GM21723 (cell line): ENCODE results near the gene SLC39A7.

Experiments
- ATAC-seq: cut with Tn5 transposase; IDR thresholded peaks from one replicate; pipeline ENCODE4 v1.9.1; 2021; ENCODE audit warnings: mild to moderate bottlenecking, moderate library complexity; ENCODE audit not compliant: unreplicated experiment

SLC39A7 gene

GRCh38 chr6:33200219-33201146, at the start of gene SLC39A7, which contains the start of gene RXRB:
TSS of gene SLC39A7 (plus strand) at chr6:33200867. CDS start at chr6:33201246, 379 bp downstream.
TSS of gene RXRB (minus strand) at chr6:33200665. CDS start at chr6:33200476, 189 bp downstream.
- peak; percentile 54 for ATAC-seq

- ATAC-seq, result no peak
Measured at GRCh38 chr6:33151050-33151449, 49.6 kb upstream of the SLC39A7 start.

- ATAC-seq, result no peak
Measured at GRCh38 chr6:33154349-33154748, 46.3 kb upstream of the SLC39A7 start.

GRCh38 chr6:33156561-33156960, 44.1 kb upstream of the SLC39A7 start:
- ATAC-seq, result no peak

GRCh38 chr6:33156964-33157363, 43.7 kb upstream of the SLC39A7 start:
- ATAC-seq, result no peak

GRCh38 chr6:33160096-33160495, 40.6 kb upstream of the SLC39A7 start:
- ATAC-seq, result no peak

- ATAC-seq, result no peak
Measured at GRCh38 chr6:33160728-33161344, 39.8 kb upstream of the SLC39A7 start.

GRCh38 chr6:33161354-33162331, 39.0 kb upstream of the SLC39A7 start:
- peak; percentile 76 for ATAC-seq

GRCh38 chr6:33163540-33163939, 37.1 kb upstream of the SLC39A7 start:
- ATAC-seq, result no peak

GRCh38 chr6:33164176-33164575, 36.5 kb upstream of the SLC39A7 start:
- ATAC-seq, result no peak

- no peak for ATAC-seq
Measured at GRCh38 chr6:33164665-33165373, 35.8 kb upstream of the SLC39A7 start.

- no peak for ATAC-seq
Measured at GRCh38 chr6:33165581-33166258, 34.9 kb upstream of the SLC39A7 start.

- no peak for ATAC-seq
Measured at GRCh38 chr6:33166363-33166762, 34.3 kb upstream of the SLC39A7 start.

GRCh38 chr6:33166811-33167210, 33.9 kb upstream of the SLC39A7 start:
- ATAC-seq, result no peak

- ATAC-seq, result no peak
Measured at GRCh38 chr6:33167374-33168283, 33.0 kb upstream of the SLC39A7 start.

GRCh38 chr6:33168284-33168601, 32.4 kb upstream of the SLC39A7 start:
- ATAC-seq, result no peak

- ATAC-seq, result no peak
Measured at GRCh38 chr6:33168639-33169038, 32.0 kb upstream of the SLC39A7 start.

- ATAC-seq, result no peak
Measured at GRCh38 chr6:33169291-33170175, 31.1 kb upstream of the SLC39A7 start.
